SK-N-SH (cell line): ENCODE measurements around the gene TRMT1. TPM values are rescaled to one million over a fixed set of nuclear protein-coding genes. Genes with fewer than 3 reads are reported as not detected.
"Not testable (repeated sequence)": the region's sequence is repeated elsewhere in the genome, so short reads cannot be mapped to it uniquely, and the experiment has no call there.

Experiments
- CTCF ChIA-PET: fragments of 300-600, 350-600 bp; formaldehyde crosslinking; extraction: SDS; loops from one replicate; lab custom pipeline; 2021; lab: Yijun Ruan, JAX
- POLR2A ChIA-PET: fragments of 350-600 bp; sonication (Branson Sonifier 250); formaldehyde crosslinking; extraction: SDS; loops from one replicate; lab custom pipeline; 2020; ENCODE audit warnings: antibody characterized with exemption, inconsistent platforms; lab: Yijun Ruan, JAX
- DNase-seq: peaks from one replicate; pipeline ENCODE4 v3.0.0; 2012
- H2AFZ ChIP-seq: fragments of 200-600 bp; sonication (generic); 2 replicates; pipeline ENCODE4 v1.8.1; 2016; ENCODE audit warnings: antibody characterized with exemption, mild to moderate bottlenecking, low read depth
- H3F3A ChIP-seq: fragments of 200-600 bp; sonication (generic); replicated peaks from 2 replicates; pipeline ENCODE3; 2016; ENCODE audit warnings: antibody characterized with exemption, mild to moderate bottlenecking; ENCODE audit not compliant: insufficient read depth
- H3K27ac ChIP-seq, 2 experiments: fragments of 200-500 bp in 1 of 2; fragments of 200-600 bp in 1 of 2; sonication (Bioruptor generic) in 1 of 2; sonication (generic), shearing (Covaris generic) in 1 of 2; 2 replicates each; pipeline versions ENCODE4 v1.5.1 to v1.6.1; 2014 to 2016; ENCODE audit warnings: low read depth in 2 of 2, inconsistent platforms in 1 of 2, low read length in 1 of 2, mild to moderate bottlenecking in 1 of 2, mixed read lengths in 1 of 2
- H3K27me3 ChIP-seq: fragments of 200-600 bp; sonication (generic), shearing (Covaris generic); 2 replicates; pipeline ENCODE4 v1.6.1; 2016; ENCODE audit warnings: mixed run types; ENCODE audit not compliant: insufficient read depth
- H3K36me3 ChIP-seq, 2 experiments: fragments of 200-500 bp in 1 of 2; fragments of 200-600 bp in 1 of 2; sonication (Bioruptor generic) in 1 of 2; sonication (generic) in 1 of 2; replicated peaks in 1 of 2; 2 replicates each; pipeline versions ENCODE3 to v1.5.1; 2014 to 2016; ENCODE audit warnings: low read length in 1 of 2, mild to moderate bottlenecking in 1 of 2; ENCODE audit not compliant: insufficient read depth in 2 of 2, control insufficient read depth in 1 of 2
- H3K4me1 ChIP-seq, 2 experiments: fragments of 200-500 bp in 1 of 2; fragments of 200-600 bp in 1 of 2; sonication (Bioruptor generic) in 1 of 2; sonication (generic), shearing (Covaris generic) in 1 of 2; 2 replicates each; pipeline versions ENCODE4 v1.5.1 to v1.6.1; 2014 to 2016; ENCODE audit warnings: low read depth in 1 of 2, low read length in 1 of 2, mixed run types in 1 of 2; ENCODE audit not compliant: insufficient read depth in 2 of 2, control insufficient read depth in 1 of 2
- H3K4me2 ChIP-seq: fragments of 200-600 bp; sonication (generic), shearing (Covaris generic); 2 replicates; pipeline ENCODE4 v1.6.1; 2017; ENCODE audit warnings: mixed run types
- H3K4me3 ChIP-seq, 2 experiments: fragments of 200-500 bp in 1 of 2; fragments of 200-600 bp in 1 of 2; sonication (Bioruptor generic) in 1 of 2; sonication (generic), shearing (Covaris generic) in 1 of 2; 2 replicates each; pipeline versions ENCODE4 v1.5.1 to v1.8.1; 2014 to 2016; ENCODE audit warnings: low read depth in 2 of 2, inconsistent platforms in 1 of 2, low read length in 1 of 2, mild to moderate bottlenecking in 1 of 2, mixed read lengths in 1 of 2, moderate library complexity in 1 of 2
- H3K79me2 ChIP-seq: fragments of 200-600 bp; sonication (generic); 2 replicates; pipeline ENCODE4 v1.8.1; 2017; ENCODE audit warnings: mild to moderate bottlenecking; ENCODE audit not compliant: insufficient read depth
- H3K9ac ChIP-seq: fragments of 200-600 bp; sonication (generic); 2 replicates; pipeline ENCODE4 v1.6.1; 2017; ENCODE audit warnings: mixed run types
- H3K9me2 ChIP-seq: fragments of 200-600 bp; sonication (generic); 2 replicates; pipeline ENCODE4 v1.6.1; 2017; ENCODE audit warnings: mixed run types
- H3K9me3 ChIP-seq: fragments of 200-600 bp; sonication (generic); 2 replicates; pipeline ENCODE4 v1.6.1; 2017; ENCODE audit warnings: mixed run types, mild to moderate bottlenecking, moderate library complexity
- H4K20me1 ChIP-seq: fragments of 200-600 bp; sonication (generic); 2 replicates; pipeline ENCODE4 v1.6.1; 2017; ENCODE audit warnings: mild to moderate bottlenecking, mixed run types; ENCODE audit not compliant: insufficient read depth
- ELF1 ChIP-seq: IDR thresholded peaks from 2 replicates; pipeline ENCODE4 v1.4.0; 2012
- FOSL2 ChIP-seq: IDR thresholded peaks from 2 replicates; pipeline ENCODE4 v1.4.0; 2012; ENCODE audit warnings: low read depth, mild to moderate bottlenecking, moderate library complexity, borderline replicate concordance
- FOXM1 ChIP-seq: IDR thresholded peaks from 2 replicates; pipeline ENCODE4 v1.4.0; 2012; ENCODE audit warnings: low read depth, mild to moderate bottlenecking
- NRF1 ChIP-seq: IDR thresholded peaks from 2 replicates; pipeline ENCODE4 v1.6.1; 2012; ENCODE audit warnings: low read depth, mild to moderate bottlenecking, low read length
- SMC3 ChIP-seq: IDR thresholded peaks from 2 replicates; pipeline ENCODE4 v1.6.1; 2012; ENCODE audit warnings: low read depth, low read length, improper control_type of control experiment
- USF1 ChIP-seq: IDR thresholded peaks from 2 replicates; pipeline ENCODE4 v1.4.0; 2012; ENCODE audit warnings: low read depth, borderline replicate concordance
- USF2 ChIP-seq: fragments of 150-350 bp; IDR thresholded peaks from 2 replicates; pipeline ENCODE4 v1.6.1; 2017; ENCODE audit warnings: antibody characterized with exemption, low read length, low read depth, borderline replicate concordance
- WGBS: methylation state at CpG from one replicate; pipeline ENCODE4 v1.1.6; 2017; ENCODE audit warnings: low lambda C conversion rate; 5-methylcytosine and 5-hydroxymethylcytosine counted together
- polyA plus RNA-seq, 3 experiments: library from polyadenylated mRNA; depleted of rRNA; stranded (reverse); fragments of >200 nt; gene quantifications; 2 replicates each; pipeline ENCODE4 v1.2.3, GENCODE V29; 2012

Gene TRMT1
- polyA plus RNA-seq, 1 of the 3 experiments (the other 2 are of a cell fraction): 64.9 TPM

GRCh38 chr19:13166151-13166550 lies 49.6 kb upstream of the TRMT1 start:
- H3K9me2 ChIP-seq, H3K36me3 ChIP-seq, H4K20me1 ChIP-seq, H2AFZ ChIP-seq, H3K9me3 ChIP-seq, H3K4me2 ChIP-seq, H3K9ac ChIP-seq, DNase-seq, H3K4me3 ChIP-seq, H3K27me3 ChIP-seq, POLR2A ChIA-PET: not testable (repeated sequence)
- H3F3A ChIP-seq: peaks cover 58% of the 10 kb centered on the region
- 98% methylated on average over 3 of the region's 3 CpGs for WGBS
- peak overlapping the region in 1 of 2 experiments; percentile 100; a peak in 2 of 4 replicates for H3K27ac ChIP-seq
- CTCF ChIA-PET: interaction anchor here (2.3 kb wide), 1 partner anchor 11 kb away, joined by 6 read pairs; no protein-coding TSS in a partner anchor
- peaks cover 28 to 45% of the 10 kb centered on the region in 2 experiments; a peak in 3 of 4 replicates for H3K4me1 ChIP-seq
- H3K79me2 ChIP-seq: peaks cover 28% of the 10 kb centered on the region

- Histone ChIP-seq H3K36me3 (no peaks in the 10 kb centered on the region), H3K9me2 (no peaks in the 10 kb centered on the region), H3K27ac (peak overlapping the region; percentile 97 to 100), H3K9me3 (no peaks in the 10 kb centered on the region), H2AFZ (0 out of 2 replicates have a peak overlapping the region, but pooled peaks have one; percentile 37), H3K4me1 (peaks cover 28 to 45% of the 10 kb centered on the region in 2 experiments; a peak in 3 of 4 replicates), H3F3A (peaks cover 58% of the 10 kb centered on the region), H3K9ac (peak overlapping the region; percentile 74), H3K79me2 (peaks cover 25% of the 10 kb centered on the region), H3K4me2 (peak overlapping the region; percentile 89; the same call in 1 of the 2 replicates), H3K4me3 (no peak overlapping the region), H3K27me3 (no peaks in the 10 kb centered on the region), H4K20me1 (no peaks in the 10 kb centered on the region)
- DNase-seq: no peak
- 89% methylated on average over 15 of the region's 19 CpGs for WGBS
- POLR2A ChIA-PET: interaction anchor here (1.4 to 5.2 kb wide), 4 partner anchors 10 to 98 kb away, joined by 3 to 73 read pairs (median 24); partner anchors contain the start of genes IER2 and STX10
- CTCF ChIA-PET: interaction anchor here (0.7 to 2.4 kb wide), 4 partner anchors 10 to 209 kb away, joined by 3 to 9 read pairs (median 4); partner anchors contain the start of genes GADD45GIP1, IER2 and STX10
- TF ChIP-seq USF1 (no peak), SMC3 (no peak), FOSL2 (no peak), ELF1 (no peak), USF2 (no peak), NRF1 (no peak), FOXM1 (no peak)
Observed at GRCh38 chr19:13165162-13165997, 48.8 kb upstream of the TRMT1 start.
